HG03139 (cell line): Measurements from ENCODE around the gene MYCL.
"Not testable (repeated sequence)": the region's sequence is repeated elsewhere in the genome, so short reads cannot be mapped to it uniquely, and the experiment has no call there.

Source experiments
- ATAC-seq: cut with Tn5 transposase; IDR thresholded peaks from one replicate; pipeline ENCODE4 v1.9.1; 2021; ENCODE audit not compliant: unreplicated experiment

MYCL gene

DNA sequence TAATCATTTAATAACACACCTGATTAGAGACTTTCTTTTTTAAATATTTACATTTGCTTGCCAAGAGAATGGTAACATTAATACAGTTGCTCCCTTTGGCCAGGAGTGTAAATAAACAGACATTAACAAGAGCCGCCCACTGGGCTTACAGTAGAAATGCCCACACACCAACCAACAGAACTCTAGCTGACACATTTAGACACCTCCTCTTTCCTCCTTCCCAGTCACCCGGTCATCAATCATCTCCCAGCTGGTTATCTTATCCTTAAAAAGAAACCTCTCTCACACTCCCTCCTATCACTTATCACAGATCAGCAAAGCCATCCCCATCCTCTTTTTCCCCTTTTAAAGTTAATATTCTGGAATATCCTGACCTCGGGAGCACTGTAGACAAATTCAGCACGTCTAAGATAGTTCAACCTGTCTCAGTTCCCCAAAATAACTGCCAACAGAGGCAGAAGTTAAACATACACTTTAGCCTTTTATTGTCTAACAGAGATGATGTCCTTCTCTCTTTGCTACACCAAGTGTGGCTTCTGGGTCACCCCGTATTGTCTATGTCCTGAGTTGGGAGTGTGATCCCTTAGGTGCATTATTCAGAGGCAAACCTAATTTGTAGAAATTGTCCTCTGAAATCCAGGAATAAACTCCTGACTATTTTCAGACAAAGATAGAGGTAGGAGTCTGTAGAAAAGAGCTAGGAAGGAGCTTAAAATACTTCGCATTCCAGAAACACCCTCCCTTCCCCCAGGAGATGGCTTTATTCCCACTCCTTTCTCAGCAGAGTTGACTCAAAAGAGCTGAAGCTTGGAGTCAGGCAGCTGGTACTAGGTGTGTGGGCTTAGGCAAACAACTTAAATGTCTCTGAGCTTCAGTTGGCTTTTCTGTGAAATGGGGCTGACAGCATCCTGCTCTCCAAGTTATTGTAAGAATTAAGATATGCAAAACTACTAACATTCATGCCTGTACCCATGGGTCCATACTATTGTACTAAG, 8.8 kb downstream of the MYCL start:
- ATAC-seq: no peak

DNA sequence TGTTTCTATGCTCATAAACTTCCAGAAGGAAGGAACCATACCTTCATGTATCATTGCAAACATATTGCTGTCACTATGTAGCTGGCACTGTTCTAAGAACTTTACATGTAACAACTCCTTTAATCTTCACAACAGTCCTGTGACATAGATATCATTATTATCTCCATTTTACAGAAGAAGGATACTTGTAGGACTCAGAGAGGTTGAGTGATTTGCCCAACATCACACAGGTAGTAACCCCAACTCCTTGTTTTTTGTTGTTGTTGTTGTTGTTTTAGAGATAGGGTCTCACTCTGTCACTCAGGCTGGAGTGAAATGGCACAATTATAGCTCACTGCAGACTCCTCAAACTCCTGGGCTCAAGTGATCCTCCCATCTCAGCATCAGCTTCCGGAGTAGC, 10.8 kb downstream of the MYCL start:
- no peak for ATAC-seq

DNA sequence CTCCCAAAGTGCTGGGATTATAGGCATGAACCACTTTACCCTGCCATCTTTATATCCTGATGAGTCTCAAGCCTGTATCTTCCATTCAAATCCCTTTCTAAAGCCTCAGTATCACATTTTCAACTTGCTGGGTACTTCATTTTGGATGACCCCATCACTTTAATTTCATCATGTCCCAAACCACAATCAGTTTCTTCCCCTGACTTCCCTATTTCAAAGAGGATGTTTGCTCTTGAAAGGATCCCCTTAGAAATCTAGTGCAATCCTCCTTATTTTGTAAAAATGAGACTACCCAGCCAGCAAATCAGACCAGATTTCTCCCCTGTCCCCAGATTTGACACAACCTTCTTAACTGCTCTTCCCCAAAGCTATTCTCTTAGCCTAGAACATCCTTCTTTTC, 11.4 kb downstream of the MYCL start:
- no peak for ATAC-seq

DNA sequence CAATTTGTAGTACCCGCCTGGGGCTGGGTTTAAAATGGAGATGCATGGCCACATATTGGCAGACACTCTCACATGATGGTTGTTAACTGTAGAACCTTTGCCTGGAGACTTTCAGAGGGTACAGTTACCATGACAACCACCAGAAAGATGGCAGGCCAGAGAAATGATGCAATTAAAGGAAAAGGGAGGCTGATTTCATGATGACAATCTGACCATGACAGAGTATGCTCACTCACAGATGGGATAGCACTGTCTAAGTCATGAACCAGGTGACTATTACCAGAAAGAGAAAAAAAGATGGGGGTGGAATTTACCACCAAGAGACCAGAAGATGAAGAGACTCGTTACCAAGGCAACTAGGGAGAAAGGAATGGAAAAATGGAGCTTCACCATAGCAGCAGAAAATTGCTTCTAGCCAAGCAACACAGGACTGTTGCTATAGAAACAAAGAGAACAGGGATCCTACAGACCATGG, 14.9 kb downstream of the MYCL start:
- no peak for ATAC-seq

DNA sequence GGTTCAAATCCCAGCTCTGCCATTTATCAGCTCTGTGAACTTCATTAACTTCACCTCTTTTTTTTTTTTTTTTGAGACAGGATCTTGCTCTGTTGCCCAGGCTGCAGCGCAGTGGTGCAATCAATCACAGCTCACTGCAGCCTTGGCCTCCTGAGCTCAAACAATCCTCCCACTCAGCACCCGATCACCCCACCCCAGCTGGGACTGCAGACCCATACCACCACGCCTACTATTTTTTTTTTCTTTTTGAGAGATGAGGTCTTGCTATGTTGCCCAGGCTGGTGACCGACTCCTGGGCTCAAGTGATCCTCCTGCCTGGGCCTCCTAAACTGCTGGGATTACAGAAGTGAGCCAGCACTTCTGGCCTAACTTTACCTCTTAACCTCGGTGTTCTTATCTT, 16.2 kb downstream of the MYCL start:
- ATAC-seq: no peak

DNA sequence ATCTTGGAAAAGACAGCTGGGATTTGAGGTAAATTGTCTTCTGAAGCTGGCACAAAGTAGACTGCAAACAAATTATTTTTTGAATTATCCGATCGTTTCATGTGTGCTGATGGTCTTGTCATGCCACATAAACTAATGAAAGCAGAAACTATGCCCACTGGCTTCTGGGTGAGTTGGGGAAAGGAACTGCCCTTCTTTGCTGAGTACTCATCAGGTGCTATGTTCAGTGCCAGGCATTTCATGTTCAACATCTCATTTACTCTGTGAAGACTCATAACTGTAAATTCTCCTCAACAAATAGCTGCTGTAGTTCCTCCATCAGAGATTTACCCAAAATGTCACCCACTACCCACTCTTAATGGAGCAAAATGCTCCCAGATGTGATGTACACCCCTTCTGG, 19.6 kb downstream of the MYCL start:
- ATAC-seq: no peak

DNA sequence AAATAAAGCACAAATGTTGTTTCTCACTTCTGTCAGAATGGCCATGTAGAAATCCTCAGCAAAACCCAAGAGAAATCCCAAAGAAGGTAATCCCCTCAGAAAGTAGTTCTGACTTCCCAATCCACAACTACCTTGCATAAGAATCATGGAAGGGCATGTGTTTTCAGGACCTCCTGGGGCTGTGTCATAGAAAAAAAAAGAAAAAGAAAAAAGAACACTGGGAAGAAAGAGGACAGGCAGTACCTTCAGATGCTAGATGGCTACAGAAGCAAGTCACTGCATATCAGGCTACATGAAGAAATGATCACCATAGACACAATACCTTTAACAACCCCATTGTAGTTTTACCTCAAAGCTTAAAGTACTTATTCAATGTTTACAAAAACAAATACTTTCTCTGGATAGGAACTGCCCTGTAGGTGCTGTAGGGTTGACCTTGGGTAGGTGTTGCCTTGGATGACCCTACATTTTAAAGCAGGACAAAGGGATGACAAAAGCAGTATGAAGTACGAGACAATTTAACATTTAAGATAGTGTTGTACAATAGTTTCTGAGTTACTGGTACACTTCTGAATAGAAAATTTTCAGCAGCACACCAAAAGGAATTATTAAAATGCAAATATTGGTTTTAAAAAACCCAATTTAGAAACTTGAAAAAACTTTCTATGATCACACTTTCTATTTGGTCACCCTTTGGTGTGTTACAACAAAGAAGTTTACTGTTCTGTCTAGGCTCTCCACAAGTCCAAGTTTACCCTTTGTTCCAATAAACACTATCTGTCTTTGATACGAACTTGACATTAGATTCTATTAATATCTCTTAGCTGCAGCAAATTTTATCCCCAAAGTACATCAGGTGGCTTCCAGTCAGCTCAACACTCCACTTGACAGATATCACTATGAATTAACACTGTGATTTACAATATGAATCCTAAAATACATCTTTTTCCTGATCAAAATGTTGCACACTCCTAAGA, 23.4 kb downstream of the MYCL start:
- no peak for ATAC-seq

DNA sequence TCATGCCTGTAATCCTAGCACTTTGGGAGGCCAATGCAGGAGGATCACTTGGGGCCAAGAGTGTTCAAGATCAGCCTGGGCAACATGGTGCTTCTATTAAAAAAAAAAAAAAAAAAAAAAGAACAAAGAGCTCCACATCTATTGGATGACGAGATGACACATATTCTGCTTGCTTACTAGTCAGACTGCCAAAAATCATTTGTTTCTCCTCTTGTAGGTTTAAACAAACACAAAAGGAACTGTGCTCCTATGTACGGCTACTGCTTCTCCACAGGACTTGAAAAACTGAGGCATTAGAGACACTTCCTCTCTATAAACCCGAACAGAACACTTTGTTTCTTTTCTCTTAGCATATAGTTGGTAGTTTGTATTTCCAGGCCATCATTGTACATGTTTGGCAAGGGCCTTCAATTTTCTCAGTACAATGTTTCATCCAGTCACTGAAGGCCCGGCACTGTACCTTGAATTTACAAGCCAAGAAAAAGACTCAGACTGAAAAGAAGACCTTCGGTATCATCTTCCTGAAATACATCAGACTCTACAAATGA, 24.4 kb downstream of the MYCL start:
- ATAC-seq: no peak

DNA sequence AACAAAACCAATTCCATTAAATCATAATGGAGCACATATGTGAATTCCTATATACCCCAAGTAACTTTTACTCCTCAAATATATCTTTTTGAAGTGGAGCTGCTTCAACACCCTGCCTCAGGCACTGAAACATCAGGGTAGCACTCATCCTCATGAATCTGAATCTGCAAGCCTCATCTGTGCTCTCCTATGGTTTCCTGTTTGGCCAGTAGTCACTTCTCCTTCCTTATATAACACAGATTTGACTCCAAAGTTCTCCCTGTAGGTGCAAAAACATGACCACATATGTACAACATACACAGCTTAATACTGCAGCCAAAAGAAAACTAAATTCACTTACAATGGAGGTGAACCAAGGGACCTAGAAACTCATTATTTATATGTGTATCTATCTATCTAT, 25.6 kb downstream of the MYCL start:
- no peak for ATAC-seq

DNA sequence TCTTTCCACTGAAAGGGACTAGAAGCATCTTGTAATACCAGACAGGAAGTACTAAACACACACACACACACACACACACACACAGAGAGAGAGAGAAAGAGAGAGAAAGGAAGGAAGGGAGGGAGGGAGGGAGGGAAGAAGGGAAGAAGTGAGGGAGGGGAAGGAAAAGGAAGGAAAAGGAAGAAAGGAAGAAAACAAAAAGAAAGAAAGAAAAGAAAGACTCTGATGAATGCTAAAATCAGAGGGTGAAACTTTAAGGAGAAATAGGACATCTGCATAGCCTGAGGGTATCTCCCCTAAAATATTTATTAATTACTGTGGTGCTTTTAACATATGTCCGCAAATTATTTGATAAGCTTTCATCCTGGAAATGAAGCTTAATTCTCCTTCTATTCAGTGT, 29.0 kb downstream of the MYCL start:
- no peak for ATAC-seq

DNA sequence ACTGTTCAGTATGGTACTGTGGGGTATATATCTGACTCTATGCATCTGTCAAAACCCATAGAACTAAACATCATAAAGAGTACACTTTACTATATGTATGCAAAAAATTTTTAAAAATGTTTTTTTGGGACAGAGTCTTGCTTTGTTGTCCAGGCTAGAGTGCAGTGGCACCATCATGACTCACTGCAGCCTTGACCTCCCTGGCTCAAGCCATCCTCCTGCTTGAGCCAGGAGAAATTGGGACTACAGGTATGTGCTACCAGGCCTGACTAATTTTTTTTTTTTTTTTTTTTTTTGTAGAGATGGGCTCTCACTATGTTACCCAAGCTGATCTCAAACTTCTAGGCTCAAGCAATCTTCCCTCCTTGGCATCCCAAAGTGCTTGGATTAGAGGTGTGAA, 29.9 kb downstream of the MYCL start:
- ATAC-seq: no peak

DNA sequence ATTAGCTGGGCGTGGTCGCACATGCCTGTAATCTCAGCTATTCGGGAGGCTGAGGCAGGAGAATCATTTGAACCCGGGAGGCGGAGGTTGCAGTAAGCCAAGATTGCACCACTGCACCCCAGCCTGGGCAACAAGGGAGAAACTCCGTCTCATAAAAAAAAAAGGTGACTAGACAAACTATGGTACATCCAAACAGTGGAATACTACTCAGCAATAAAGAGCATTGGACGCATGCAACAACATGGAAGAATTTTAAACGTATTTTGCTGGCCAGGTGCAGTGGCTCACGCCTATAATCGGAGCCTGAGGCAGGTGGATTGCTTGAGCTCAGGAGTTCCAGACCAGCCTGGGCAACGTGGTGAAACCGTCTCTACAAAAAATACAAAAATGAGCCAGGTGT, 30.7 kb downstream of the MYCL start:
- not testable (repeated sequence) for ATAC-seq

DNA sequence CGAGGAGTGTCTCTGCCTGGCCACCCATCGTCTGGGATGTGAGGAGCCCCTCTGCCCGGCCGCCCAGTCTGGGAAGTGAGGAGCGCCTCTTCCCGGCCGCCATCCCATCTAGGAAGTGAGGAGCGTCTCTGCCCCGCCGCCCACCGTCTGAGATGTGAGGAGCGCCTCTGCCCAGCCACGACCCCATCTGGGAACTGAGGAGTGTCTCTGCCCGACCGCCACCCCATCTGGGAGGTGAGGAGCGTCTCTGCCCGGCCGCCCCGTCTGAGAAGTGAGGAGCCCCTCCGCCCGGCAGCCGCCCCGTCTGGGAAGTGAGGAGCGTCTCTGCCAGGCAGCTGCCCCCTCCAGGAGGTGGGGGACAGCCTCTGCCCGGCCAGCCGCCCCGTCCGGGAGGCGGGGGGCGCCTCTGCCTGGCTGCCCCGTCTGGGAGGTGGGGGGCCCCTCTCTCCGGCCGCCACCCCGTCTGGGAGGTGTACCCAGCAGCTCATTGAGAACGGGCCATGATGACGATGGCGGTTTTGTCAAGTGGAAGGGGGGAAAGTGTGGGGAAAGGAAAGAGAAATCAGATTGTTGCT, 32.1 kb downstream of the MYCL start:
- ATAC-seq: not testable (repeated sequence)

DNA sequence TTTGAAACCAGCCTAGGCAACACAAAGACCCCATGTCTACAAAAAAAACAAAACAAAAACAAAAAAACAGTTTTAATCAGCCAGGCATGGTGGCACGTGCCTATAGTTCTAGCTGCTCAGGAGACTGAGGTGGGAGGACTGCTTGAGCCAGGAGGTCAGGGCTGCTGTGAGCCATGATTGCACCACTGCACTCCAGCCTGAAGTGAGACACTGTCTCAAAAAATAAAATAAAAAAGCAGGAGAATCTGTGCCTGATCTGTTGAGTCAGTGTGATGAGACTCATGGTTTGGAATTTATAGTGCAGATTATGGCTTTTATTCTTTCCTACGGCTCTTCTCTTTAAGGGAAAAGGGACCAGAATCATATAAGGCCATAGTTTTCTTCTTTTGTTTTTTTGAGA, 35.0 kb downstream of the MYCL start:
- ATAC-seq: no peak

DNA sequence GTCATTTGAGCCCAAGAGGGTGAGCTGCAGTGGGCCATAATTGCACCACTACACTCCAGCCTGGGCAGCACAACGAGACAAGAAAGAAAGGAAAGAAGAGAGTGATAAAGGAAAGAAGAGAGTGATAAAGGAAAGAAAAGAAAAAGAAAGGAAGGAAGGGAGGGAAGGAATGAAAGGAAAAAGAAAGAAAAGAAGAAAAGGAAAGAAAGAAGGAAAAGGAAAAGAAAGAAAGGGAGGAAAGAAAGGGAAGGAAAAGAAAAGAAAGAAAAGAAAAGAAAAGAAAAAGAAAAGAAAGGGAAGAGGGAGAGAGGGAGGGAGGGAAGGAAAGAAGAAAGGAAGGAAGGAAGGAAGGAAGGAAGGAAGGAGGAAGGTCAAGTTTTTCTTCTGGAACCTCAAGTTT, 36.0 kb downstream of the MYCL start:
- ATAC-seq: no peak

DNA sequence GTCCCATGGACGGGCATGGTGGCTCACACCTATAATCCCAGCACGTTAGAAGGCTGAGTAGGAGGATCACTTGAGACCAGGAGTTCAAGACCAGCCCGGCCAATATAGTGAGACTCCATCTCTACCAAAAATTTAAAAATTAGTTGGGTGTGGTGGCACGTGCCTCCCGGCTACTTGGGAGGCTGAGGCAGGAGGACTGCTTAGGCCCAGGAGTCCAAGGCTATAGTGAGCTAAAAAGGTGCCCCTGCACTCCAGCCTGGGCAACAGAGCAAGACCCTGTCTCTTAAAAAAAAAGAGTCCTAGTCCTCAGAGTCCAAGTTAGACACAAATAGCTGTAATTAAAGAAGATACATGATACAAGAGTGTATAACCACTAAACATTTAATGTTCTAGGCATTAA, 38.5 kb downstream of the MYCL start:
- no peak for ATAC-seq

DNA sequence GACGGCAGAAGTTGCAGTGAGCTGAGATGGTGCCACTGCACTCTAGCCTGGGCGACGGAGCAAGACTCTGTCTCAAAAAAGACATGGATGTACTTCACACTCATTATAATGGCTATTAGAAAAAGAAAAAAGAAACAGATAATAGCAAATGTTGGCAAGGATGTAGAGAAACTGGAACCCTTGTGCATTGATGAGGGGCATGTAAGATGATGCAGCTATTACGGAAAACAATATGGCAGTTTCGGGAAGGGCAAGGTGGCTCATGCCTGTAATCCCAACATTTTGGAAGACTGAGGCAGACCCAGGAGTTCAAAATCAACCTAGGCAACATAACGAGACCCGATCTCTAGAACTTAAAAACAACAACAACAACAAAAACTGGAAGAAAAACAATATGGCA, 40.7 kb downstream of the MYCL start:
- ATAC-seq: no peak

DNA sequence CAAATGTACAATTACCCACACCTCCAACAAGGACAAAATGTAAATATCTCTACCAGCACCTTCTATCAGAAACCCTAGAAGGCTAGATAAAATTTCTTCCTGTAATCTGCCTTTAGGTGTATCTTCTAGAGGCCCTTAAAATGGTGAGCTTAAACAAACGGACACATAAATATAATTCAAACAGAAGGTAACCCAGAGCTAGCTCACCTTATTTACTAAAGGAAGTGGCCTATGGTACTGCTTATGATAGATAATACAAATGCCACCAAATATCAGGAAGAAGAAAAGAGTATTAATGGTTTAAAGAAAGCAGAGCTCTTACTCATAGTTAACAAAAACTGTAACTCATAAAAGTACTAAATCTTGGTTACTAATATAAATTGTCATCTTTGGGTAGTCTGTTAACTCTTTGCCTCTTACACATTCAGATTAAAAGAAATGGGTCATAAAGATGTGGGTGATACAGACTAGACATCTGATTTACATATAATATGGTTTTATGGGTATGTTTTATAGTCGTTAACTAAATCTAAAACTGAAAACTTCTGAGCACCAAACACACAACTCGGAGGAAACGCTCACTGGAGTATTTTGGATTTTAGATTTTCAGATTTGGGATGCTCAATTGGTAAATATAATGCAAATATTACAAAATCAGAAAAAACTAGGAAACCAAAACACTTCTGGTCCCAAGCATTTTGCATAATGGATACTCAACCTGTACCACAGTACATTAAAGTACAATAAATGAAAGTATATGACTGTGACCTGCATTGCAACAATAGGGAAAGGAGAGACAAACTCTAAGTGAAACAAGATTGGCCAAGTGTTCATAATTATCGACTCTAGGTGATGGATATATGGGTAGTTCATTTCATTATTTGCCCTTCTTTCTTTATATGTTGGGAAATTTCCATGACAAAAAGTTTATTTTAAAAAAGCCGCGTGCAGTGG, 41.6 kb downstream of the MYCL start:
- no peak for ATAC-seq

DNA sequence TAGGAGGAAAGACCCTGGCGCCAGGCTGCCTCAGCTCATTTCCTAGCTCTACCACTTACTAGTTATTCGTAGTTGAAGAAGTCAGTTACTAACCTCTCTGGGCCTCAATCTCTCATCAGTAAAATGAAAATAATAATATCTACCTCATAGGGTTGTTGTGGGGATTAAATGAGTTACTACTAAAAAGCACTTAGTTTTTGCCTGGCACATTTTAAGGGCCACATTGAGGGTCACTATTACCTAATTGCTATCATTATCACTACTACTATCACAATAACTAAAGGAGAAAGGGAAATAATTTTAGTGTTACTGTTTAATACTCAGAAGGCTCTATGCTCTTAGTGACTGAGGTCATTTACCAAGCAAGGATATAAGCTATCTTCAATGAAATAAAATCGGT, 43.4 kb downstream of the MYCL start:
- ATAC-seq: no peak
